B cell (primary cell): ENCODE data around the gene DPM1. TPM values are rescaled to one million over a fixed set of nuclear protein-coding genes. Genes with fewer than 3 reads are reported as not detected.

Source experiments
- ATAC-seq: fragments of 200-7000 bp; cut with Tn5 transposase; one replicate; pipeline ENCODE4 v1.10.0; 2021; ENCODE audit warnings: low read depth, mild to moderate bottlenecking, moderate number of reproducible peaks, moderate library complexity
- CTCF ChIA-PET: fragments of 350-600 bp; sonication (Branson Sonifier 250); formaldehyde crosslinking; loops from one replicate; lab custom pipeline; 2021; ENCODE audit warnings: antibody characterized with exemption, inconsistent platforms; lab: Charles Lee
- POLR2A ChIA-PET: fragments of 350-600 bp; sonication (Branson Sonifier 250); formaldehyde crosslinking; loops from one replicate; lab custom pipeline; 2021; ENCODE audit warnings: antibody characterized with exemption; lab: Charles Lee
- DNase-seq: peaks from one replicate; pipeline ENCODE4 v3.0.0; 2013
- H2AFZ ChIP-seq: 2 replicates; pipeline ENCODE4 v1.6.1; 2012; ENCODE audit warnings: mild to moderate bottlenecking, low read depth, low read length; ENCODE audit not compliant: insufficient read depth, poor library complexity, severe bottlenecking
- H3K27ac ChIP-seq, 2 donors: 1 replicate in 1 of 2; 2 replicates in 1 of 2; pipeline ENCODE4 v1.5.1; 2012 to 2013; ENCODE audit warnings: low read length in 2 of 2, mild to moderate bottlenecking in 2 of 2, moderate library complexity in 1 of 2
- H3K27me3 ChIP-seq, 4 experiments: fragments of 200-600 bp in 1 of 4; sonication (generic) in 1 of 4; replicated peaks in 1 of 4; 1 replicate in 2 of 4; 2 replicates in 2 of 4; pipeline versions ENCODE4 v1.6.1 to v1.7.0; 2013 to 2016; ENCODE audit warnings: low read length in 3 of 4, mild to moderate bottlenecking in 2 of 4, mixed read lengths in 1 of 4, moderate library complexity in 1 of 4; ENCODE audit not compliant: insufficient read depth in 4 of 4, control insufficient read depth in 3 of 4; ENCODE audit errors: control extremely low read depth in 1 of 4
- H3K36me3 ChIP-seq, 2 experiments: replicated peaks in 1 of 2; 1 replicate in 1 of 2; 2 replicates in 1 of 2; pipeline versions ENCODE4 v1.6.1 to v1.7.1; 2013; ENCODE audit warnings: low read length in 1 of 2; ENCODE audit not compliant: insufficient read depth in 2 of 2, control insufficient read depth in 1 of 2; ENCODE audit errors: control extremely low read depth in 1 of 2, extremely low read depth in 1 of 2
- H3K4me1 ChIP-seq, 2 donors: fragments of 200-600 bp in 1 of 2; sonication (generic) in 1 of 2; 1 replicate in 1 of 2; 2 replicates in 1 of 2; pipeline versions ENCODE4 v1.5.1 to v1.6.1; 2013 to 2017; ENCODE audit warnings: low read length in 2 of 2; ENCODE audit not compliant: control insufficient read depth in 2 of 2, insufficient read depth in 2 of 2
- H3K4me2 ChIP-seq: replicated peaks from 2 replicates; pipeline ENCODE3; 2012; ENCODE audit warnings: mild to moderate bottlenecking, low read depth, low read length; ENCODE audit not compliant: poor library complexity, severe bottlenecking
- H3K4me3 ChIP-seq, 5 experiments: fragments of 200-600 bp in 1 of 5; sonication (generic) in 1 of 5; 1 replicate in 3 of 5; 2 replicates in 2 of 5; pipeline versions ENCODE4 v1.5.1 to v1.7.0; 2011 to 2016; ENCODE audit warnings: low read length in 4 of 5, mild to moderate bottlenecking in 4 of 5, low read depth in 2 of 5, control low read depth in 1 of 5, moderate library complexity in 1 of 5; ENCODE audit not compliant: insufficient read depth in 1 of 5; ENCODE audit errors: control extremely low read depth in 1 of 5, extremely low read depth in 1 of 5
- H3K79me2 ChIP-seq: fragments of 200-600 bp; sonication (generic); one replicate; pipeline ENCODE4 v1.6.0; 2016; ENCODE audit warnings: low read length; ENCODE audit not compliant: control insufficient read depth, insufficient read depth
- H3K9ac ChIP-seq: fragments of 200-600 bp; sonication (generic); 2 replicates; pipeline ENCODE4 v1.6.1; 2017; ENCODE audit warnings: mild to moderate bottlenecking, low read length, moderate library complexity
- H3K9me3 ChIP-seq, 3 donors: one replicate each; pipeline versions ENCODE4 v1.6.1 to v1.7.1; 2013; ENCODE audit warnings: low read length in 2 of 3; ENCODE audit not compliant: control insufficient read depth in 2 of 3, insufficient read depth in 1 of 3; ENCODE audit errors: control extremely low read depth in 1 of 3
- H4K20me1 ChIP-seq: 2 replicates; pipeline ENCODE4 v1.6.0; 2012; ENCODE audit warnings: mild to moderate bottlenecking, low read length; ENCODE audit not compliant: insufficient read depth, control insufficient read depth, poor library complexity, severe bottlenecking
- H3K27ac Mint-ChIP-seq: one replicate; pipeline ENCODE4 v1.8.0; 2021; ENCODE audit warnings: mixed read lengths
- H3K27me3 Mint-ChIP-seq: one replicate; pipeline ENCODE4 v1.8.0; 2021; ENCODE audit warnings: mixed read lengths
- H3K4me1 Mint-ChIP-seq: one replicate; pipeline ENCODE4 v1.8.0; 2021; ENCODE audit warnings: mixed read lengths
- H3K4me3 Mint-ChIP-seq: one replicate; pipeline ENCODE4 v1.8.0; 2021; ENCODE audit warnings: mixed read lengths
- H3K9me3 Mint-ChIP-seq: one replicate; pipeline ENCODE4 v1.8.0; 2022; ENCODE audit warnings: mixed read lengths; ENCODE audit not compliant: insufficient read depth
- EZH2 ChIP-seq: IDR thresholded peaks from 2 replicates; pipeline ENCODE4 v1.6.1; 2012; ENCODE audit warnings: borderline replicate concordance, low read depth, mild to moderate bottlenecking, moderate library complexity, low read length; ENCODE audit not compliant: insufficient read depth, poor library complexity, severe bottlenecking
- WGBS: methylation state at CpG from one replicate; pipeline ENCODE4 v1.1.5; 2013; ENCODE audit warnings: missing lambda C conversion rate; ENCODE audit not compliant: insufficient coverage; 5-methylcytosine and 5-hydroxymethylcytosine counted together
- intact Hi-C: fragments of 100-400 bp; cut with micrococcal nuclease; formaldehyde crosslinking; loops from one replicate; pipeline ENCODE4 v1.10.0; 2022
- polyA plus RNA-seq: library from polyadenylated mRNA; depleted of rRNA; stranded (reverse); fragments of >200 nt; gene quantifications from 2 replicates; pipeline ENCODE4 v1.2.3, GENCODE V29; 2012
- total RNA-seq, 2 donors: library from RNA; stranded (reverse); fragments of 120-200 nt in 1 of 2; gene quantifications; 1 replicate in 1 of 2; 2 replicates in 1 of 2; pipeline versions ENCODE4 v1.2.3 to v1.2.4, GENCODE V29; 2013 to 2022
- TF ChIP-seq, protein P1 (sequence below): fragments of 200-600 bp; IDR thresholded peaks from one replicate; pipeline ENCODE4 v1.8.0; 2022; ENCODE audit warnings: antibody characterized with exemption, mild to moderate bottlenecking

Gene DPM1
- total and polyA plus RNA-seq, 2 donors (not counting 1 experiment from before 2014, with no cell fraction given) = 13.4 to 35.2 TPM

DNA sequence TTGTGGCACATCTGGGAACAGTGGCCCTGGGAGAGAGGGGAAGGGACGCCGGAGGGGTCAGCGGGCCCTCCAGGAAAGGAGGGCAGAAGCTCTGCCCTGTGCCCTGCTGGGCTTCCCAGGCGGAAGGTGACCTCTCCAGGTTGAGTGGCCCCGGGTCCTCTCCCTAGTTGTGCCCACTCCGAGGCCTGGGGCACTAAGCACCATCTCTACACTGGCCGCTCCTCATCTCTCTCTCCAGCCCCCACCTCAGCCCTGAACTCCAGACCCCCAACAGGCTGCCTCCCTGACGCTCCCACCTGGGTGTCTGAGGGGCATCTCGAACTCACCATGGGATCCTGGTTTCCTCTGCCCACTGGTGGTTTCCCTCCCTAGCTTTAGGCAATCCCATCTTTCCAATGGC is 46.4 kb upstream of the DPM1 start:
- WGBS = 91% methylated on average over 7 of the region's 9 CpGs
- Histone ChIP-seq H3K9ac (no peak overlapping the region), H3K4me1 (no peaks in the 10 kb centered on the region), H2AFZ (no peak overlapping the region), H3K9me3 (peaks cover 0 to 2% (median 0%) of the 10 kb centered on the region in 3 donors), H3K4me2 (no peak overlapping the region), H3K4me3 (no peak overlapping the region), H3K36me3 (peaks cover 0 to 4% of the 10 kb centered on the region in 2 experiments), H4K20me1 (peaks cover 8% of the 10 kb centered on the region), H3K27me3 (no peaks in the 10 kb centered on the region), H3K27ac (no peak overlapping the region), H3K79me2 (no peaks in the 10 kb centered on the region)
- ATAC-seq (no peak), DNase-seq (no peak)
- Mint-ChIP-seq H3K27ac (no peak overlapping the region), H3K4me1 (no peaks in the 10 kb centered on the region), H3K27me3 (peaks cover 32% of the 10 kb centered on the region), H3K9me3 (no peaks in the 10 kb centered on the region), H3K4me3 (no peak overlapping the region)
- POLR2A ChIA-PET = no interaction called here
- intact Hi-C loops = no loop called here
- CTCF ChIA-PET = no interaction called here
- TF ChIP-seq, protein P1, sequence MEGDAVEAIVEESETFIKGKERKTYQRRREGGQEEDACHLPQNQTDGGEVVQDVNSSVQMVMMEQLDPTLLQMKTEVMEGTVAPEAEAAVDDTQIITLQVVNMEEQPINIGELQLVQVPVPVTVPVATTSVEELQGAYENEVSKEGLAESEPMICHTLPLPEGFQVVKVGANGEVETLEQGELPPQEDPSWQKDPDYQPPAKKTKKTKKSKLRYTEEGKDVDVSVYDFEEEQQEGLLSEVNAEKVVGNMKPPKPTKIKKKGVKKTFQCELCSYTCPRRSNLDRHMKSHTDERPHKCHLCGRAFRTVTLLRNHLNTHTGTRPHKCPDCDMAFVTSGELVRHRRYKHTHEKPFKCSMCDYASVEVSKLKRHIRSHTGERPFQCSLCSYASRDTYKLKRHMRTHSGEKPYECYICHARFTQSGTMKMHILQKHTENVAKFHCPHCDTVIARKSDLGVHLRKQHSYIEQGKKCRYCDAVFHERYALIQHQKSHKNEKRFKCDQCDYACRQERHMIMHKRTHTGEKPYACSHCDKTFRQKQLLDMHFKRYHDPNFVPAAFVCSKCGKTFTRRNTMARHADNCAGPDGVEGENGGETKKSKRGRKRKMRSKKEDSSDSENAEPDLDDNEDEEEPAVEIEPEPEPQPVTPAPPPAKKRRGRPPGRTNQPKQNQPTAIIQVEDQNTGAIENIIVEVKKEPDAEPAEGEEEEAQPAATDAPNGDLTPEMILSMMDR = no peak
- no peak for TF ChIP-seq EZH2

DNA sequence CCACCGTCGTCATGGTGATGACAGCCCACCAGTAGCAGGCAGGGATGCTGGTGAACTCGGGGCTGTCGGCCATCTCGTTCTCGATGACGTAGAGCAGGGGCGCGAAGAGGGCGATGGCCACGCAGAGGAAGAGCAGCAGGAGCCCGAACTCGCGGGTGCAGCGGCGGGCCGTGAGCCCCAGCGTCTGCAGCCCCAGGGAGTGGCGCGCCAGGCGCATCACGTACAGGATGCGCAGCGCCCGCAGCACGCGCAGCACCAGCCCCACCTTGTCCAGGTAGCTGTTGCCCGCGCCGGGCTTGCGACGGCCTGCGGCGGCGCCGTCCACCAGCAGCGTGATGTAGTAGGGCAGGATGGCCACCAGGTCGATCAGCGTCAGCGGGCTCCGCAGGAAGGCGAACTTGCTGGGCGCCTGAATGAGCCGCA is 46.0 kb upstream of the DPM1 start:
- no peak for TF ChIP-seq EZH2
- TF ChIP-seq, protein P1 = no peak
- CTCF ChIA-PET = no interaction called here
- 94% methylated on average over 44 of the region's 44 CpGs for WGBS

More for the DNA sequence above, 46.0 kb upstream of the DPM1 start:
- Histone ChIP-seq H3K9ac (no peak overlapping the region), H2AFZ (no peak overlapping the region), H3K79me2 (no peaks in the 10 kb centered on the region), H3K27ac (no peak overlapping the region), H3K4me1 (no peaks in the 10 kb centered on the region), H3K9me3 (peaks cover 0 to 1% (median 0%) of the 10 kb centered on the region in 3 donors), H3K4me2 (no peak overlapping the region), H3K27me3 (no peaks in the 10 kb centered on the region), H4K20me1 (peaks cover 4% of the 10 kb centered on the region), H3K36me3 (peaks cover 0 to 4% of the 10 kb centered on the region in 2 experiments), H3K4me3 (no peak overlapping the region)
- H3K4me1 Mint-ChIP-seq = no peaks in the 10 kb centered on the region
- H3K27me3 Mint-ChIP-seq = peaks cover 34% of the 10 kb centered on the region
- intact Hi-C loops = no loop called here
- no peak overlapping the region for H3K4me3 Mint-ChIP-seq
- no peak overlapping the region for H3K27ac Mint-ChIP-seq
- DNase-seq (no peak), ATAC-seq (no peak)
- POLR2A ChIA-PET = no interaction called here
- no peaks in the 10 kb centered on the region for H3K9me3 Mint-ChIP-seq
